Measurements from ENCODE around the gene RYR2. TPM values are rescaled to one million over a fixed set of nuclear protein-coding genes. Genes with fewer than 3 reads are reported as not detected.

RYR2 gene
- total and polyA plus RNA-seq, 2 of the 8 experiments (the other 6 are each of a cell fraction or from before 2014, with no cell fraction given) = 1.3 to 4.4 TPM

- Histone ChIP-seq H3K9me3 (ENCODE audit: insufficient read depth in 2 of 2, low read depth in 1 of 2, low read length in 1 of 2) (no peaks in the 10 kb centered on the region), H3K56ac (replicated peaks; ENCODE audit: insufficient read length, low read depth, low read length) (no peak overlapping the region), H2BK120ac (replicated peaks; ENCODE audit: low read depth, low read length) (no peak overlapping the region), H3K27ac (ENCODE audit: low read depth, low read length) (no peak overlapping the region), H2BK5ac (ENCODE audit: low read depth, low read length) (no peak overlapping the region), H3K4me2 (ENCODE audit: insufficient read depth in 1 of 2, low read depth in 2 of 2, low read length in 2 of 2) (no peak overlapping the region), H3K36me3 (ENCODE audit: control insufficient read depth in 2 of 4, insufficient read depth in 4 of 4, low read length in 3 of 4) (no peaks in the 10 kb centered on the region), H2BK20ac (ENCODE audit: low read length) (peak overlapping the region; percentile 13; the same call in 1 of the 2 replicates), H3K79me2 (ENCODE audit: control insufficient read depth in 1 of 2, insufficient read depth in 2 of 2, low read length in 2 of 2) (peaks cover 3 to 60% of the 10 kb centered on the region in 2 experiments; a peak in 3 of 4 replicates), H2BK12ac (ENCODE audit: low read depth, low read length) (peak overlapping the region; percentile 20; the same call in 1 of the 2 replicates), H2BK15ac (ENCODE audit: low read length) (peak overlapping the region; percentile 32; the same call in 1 of the 2 replicates), H3K14ac (ENCODE audit: insufficient read length) (no peak overlapping the region), H4K91ac (replicated peaks; ENCODE audit: insufficient read length, low read length) (no peak overlapping the region), H4K5ac (ENCODE audit: insufficient read length, low read depth, low read length) (no peak overlapping the region), H4K8ac (ENCODE audit: extremely low read depth, insufficient read depth, low read length) (no peak overlapping the region), H3K4ac (replicated peaks; ENCODE audit: insufficient read length, low read depth, low read length) (no peak overlapping the region), H2AK5ac (ENCODE audit: low read depth, low read length) (peak overlapping the region; percentile 67; the same call in 1 of the 2 replicates), H3K23ac (ENCODE audit: insufficient read length) (no peak overlapping the region), H3K18ac (ENCODE audit: extremely low read depth, low read length) (no peak overlapping the region), H3K79me1 (ENCODE audit: low read depth, low read length) (peaks cover 8% of the 10 kb centered on the region), H3K23me2 (ENCODE audit: low read depth, low read length) (peaks cover 1% of the 10 kb centered on the region; the same call in 1 of the 2 replicates), H3K27me3 (replicated peaks in 1 of 4; ENCODE audit: control insufficient read depth in 3 of 4, extremely low read depth in 1 of 4, insufficient read depth in 3 of 4, low read length in 3 of 4) (peaks cover 1 to 6% (median 4%) of the 10 kb centered on the region in 4 experiments; a peak in 5 of 7 replicates), H3K4me3 (ENCODE audit: extremely low read depth in 1 of 4, insufficient read depth in 2 of 4, low read depth in 3 of 4, low read length in 4 of 4) (no peak overlapping the region), H3K4me1 (replicated peaks in 1 of 4; ENCODE audit: control insufficient read depth in 3 of 4, insufficient read depth in 4 of 4, low read length in 3 of 4) (peaks cover 5 to 19% (median 18%) of the 10 kb centered on the region in 4 experiments), H3K9ac (replicated peaks in 1 of 4; ENCODE audit: extremely low read depth in 1 of 4, low read depth in 3 of 4, low read length in 3 of 4) (no peak overlapping the region), H2AFZ (ENCODE audit: low read length) (no peak overlapping the region), H4K20me1 (replicated peaks in 1 of 2; ENCODE audit: control insufficient read depth in 1 of 2, insufficient read depth in 2 of 2, low read length in 2 of 2) (no peaks in the 10 kb centered on the region)
- CTCF ChIA-PET (ENCODE audit: partially characterized antibody) = interaction anchor here (1.0 kb wide), 1 partner anchor 11 kb away, joined by 3 read pairs; no protein-coding TSS in a partner anchor
- FAIRE-seq (no peak), DNase-seq (ENCODE audit: low read depth in 1 of 2, low spot score in 2 of 2) (no peak)
- TF ChIP-seq YY1 (IDR thresholded peaks at IDR 0.05; ENCODE audit: low read depth, low read length) = no peak
- no peak for TF ChIP-seq JUND (IDR thresholded peaks at IDR 0.05; ENCODE audit: low read length)
- no peak for TF ChIP-seq TAF7 (optimal IDR thresholded peaks at IDR 0.05; ENCODE audit: borderline replicate concordance, low read depth, low read length)
- no peak for TF ChIP-seq E2F6 (IDR thresholded peaks at IDR 0.05)
- TF ChIP-seq SRF (IDR thresholded peaks at IDR 0.05; ENCODE audit: low read depth, low read length) = no peak
- WGBS, 2 experiments (ENCODE audit: extremely low coverage in 1 of 2, insufficient coverage in 1 of 2, insufficient read length in 1 of 2, insufficient replicate concordance in 2 of 2, low coverage in 1 of 2, low lambda C conversion rate in 2 of 2, missing lambda C conversion rate in 1 of 2) = 84% methylated on average over 5 of the region's 5 CpGs; no CpG with 5 or more reads in 1 of the 2 experiments
- POLR2A ChIA-PET (ENCODE audit: partially characterized antibody) = no interaction called here
These were observed 6.8 kb downstream of the RYR2 start for GRCh38 chr1:237048803-237049202.
